HG03521 (cell line): ENCODE data around the gene STX10.

Experiments used
- ATAC-seq: cut with Tn5 transposase; IDR thresholded peaks from one replicate; pipeline ENCODE4 v1.9.1; 2021; ENCODE audit warnings: mild to moderate bottlenecking, moderate library complexity; ENCODE audit not compliant: unreplicated experiment

STX10 gene

GRCh38 chr19:13146763-13147563 is 3.2 kb downstream of the STX10 start:
- no peak for ATAC-seq

DNA sequence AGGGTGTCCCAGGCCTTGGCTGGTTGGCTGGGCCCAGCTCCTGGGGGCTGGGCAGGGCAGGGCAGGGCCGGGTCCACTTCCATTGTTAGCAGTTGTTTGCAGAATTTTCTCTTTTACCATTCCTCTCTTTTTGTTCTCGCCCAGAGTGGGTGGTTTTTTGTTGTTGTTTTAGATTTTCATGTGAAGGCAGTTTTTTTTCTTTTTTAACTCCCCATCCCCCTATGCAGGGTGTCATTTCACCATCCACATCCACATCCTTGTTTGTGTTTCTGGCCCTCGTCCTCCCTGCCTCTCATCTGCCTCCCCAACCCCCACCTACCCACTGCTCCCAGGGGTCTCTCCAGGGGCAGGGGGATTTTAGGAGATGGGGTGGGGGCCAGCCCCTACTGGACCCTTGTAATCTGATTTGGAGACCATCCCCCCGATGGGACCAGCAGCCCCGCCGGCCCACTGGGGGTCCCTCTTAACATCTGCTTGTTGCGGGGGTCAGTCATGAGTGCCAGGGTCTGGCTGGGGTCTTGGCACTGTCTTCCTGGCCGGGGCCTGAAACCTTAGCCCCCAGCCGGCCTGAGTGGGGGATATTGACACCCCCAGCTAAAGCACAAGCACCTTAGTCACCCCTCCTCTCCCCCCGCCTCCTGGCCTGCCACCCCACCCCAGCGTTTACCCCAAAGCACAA is 10.4 kb downstream of the STX10 start:
- no peak for ATAC-seq

DNA sequence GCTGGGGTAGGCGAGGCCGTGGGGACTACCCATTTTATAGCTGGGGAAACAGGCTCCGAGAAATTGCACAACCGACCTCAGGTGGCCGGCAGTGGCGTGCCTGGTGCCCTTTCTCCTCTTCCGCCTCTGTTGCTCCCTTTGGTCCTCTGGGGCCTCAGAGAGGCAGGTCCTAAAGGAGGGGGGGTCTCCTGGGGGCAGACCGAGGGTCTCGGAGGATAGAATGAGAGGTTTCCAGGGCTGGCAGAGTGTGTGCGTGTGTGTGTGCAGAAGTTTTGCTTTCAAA is 11.3 kb downstream of the STX10 start:
- ATAC-seq: no peak

DNA sequence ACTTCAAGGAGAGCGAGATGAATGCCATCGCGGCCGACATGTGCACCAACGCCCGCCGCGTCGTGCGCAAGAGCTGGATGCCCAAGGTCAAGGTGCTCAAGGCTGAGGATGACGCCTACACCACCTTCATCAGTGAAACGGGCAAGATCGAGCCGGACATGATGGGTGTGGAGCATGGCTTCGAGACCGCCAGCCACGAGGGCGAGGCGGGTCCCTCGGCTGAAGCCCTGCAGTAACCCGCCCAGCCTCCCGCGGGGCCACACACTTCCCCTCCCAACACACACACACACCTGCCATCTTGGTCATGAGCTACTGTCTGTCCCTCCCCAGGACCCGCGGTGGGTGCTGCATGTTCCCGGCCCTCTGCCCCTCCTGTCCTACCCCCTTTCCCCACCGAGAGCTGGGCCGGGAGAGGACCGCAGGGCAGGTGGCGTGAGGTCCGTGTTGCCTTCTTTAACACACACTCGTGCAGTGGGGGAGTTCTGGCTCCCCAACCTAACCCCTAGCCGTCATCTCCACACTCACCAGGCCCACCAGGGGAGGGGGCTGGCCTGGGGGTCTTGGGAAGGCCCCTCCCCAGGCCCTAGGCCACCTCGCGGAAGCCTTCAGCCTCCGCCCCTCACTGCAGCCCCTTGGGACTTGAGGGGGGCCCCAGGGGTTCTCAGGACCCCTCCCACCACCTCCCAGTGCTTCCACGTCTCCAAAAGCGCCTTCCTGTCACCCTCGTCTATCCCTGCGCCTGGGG is 11.8 kb downstream of the STX10 start:
- ATAC-seq: no peak

GRCh38 chr19:13137290-13137794 is 12.8 kb downstream of the STX10 start:
- no peak for ATAC-seq

DNA sequence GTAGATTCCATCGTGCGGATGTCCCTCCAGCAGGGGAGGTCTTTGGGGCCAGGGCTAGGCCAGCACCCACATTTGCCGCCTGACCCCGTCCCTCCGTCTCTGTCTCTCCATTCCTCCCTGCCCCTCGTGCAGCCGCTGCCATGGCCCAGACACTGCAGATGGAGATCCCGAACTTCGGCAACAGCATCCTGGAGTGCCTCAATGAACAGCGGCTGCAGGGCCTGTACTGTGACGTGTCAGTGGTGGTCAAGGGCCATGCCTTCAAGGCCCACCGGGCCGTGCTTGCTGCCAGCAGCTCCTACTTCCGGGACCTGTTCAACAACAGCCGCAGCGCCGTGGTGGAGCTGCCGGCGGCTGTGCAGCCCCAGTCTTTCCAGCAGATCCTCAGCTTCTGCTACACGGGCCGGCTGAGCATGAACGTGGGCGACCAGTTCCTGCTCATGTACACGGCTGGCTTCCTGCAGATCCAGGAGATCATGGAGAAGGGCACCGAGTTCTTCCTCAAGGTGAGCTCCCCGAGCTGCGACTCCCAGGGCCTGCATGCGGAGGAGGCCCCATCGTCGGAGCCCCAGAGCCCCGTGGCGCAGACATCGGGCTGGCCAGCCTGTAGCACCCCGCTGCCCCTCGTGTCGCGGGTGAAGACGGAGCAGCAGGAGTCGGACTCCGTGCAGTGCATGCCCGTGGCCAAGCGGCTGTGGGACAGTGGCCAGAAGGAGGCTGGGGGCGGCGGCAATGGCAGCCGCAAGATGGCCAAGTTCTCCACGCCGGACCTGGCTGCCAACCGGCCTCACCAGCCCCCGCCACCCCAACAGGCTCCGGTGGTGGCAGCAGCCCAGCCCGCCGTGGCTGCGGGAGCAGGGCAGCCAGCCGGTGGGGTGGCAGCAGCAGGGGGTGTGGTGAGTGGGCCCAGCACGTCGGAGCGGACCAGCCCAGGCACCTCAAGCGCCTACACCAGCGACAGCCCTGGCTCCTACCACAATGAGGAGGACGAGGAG is 14.8 kb downstream of the STX10 start:
- no peak for ATAC-seq

GRCh38 chr19:13134626-13135025 is 15.5 kb downstream of the STX10 start:
- no peak for ATAC-seq

- no peak for ATAC-seq
Observed at GRCh38 chr19:13133241-13133870, 16.8 kb downstream of the STX10 start.

- no peak for ATAC-seq
Observed at GRCh38 chr19:13132471-13133180, 17.5 kb downstream of the STX10 start.

DNA sequence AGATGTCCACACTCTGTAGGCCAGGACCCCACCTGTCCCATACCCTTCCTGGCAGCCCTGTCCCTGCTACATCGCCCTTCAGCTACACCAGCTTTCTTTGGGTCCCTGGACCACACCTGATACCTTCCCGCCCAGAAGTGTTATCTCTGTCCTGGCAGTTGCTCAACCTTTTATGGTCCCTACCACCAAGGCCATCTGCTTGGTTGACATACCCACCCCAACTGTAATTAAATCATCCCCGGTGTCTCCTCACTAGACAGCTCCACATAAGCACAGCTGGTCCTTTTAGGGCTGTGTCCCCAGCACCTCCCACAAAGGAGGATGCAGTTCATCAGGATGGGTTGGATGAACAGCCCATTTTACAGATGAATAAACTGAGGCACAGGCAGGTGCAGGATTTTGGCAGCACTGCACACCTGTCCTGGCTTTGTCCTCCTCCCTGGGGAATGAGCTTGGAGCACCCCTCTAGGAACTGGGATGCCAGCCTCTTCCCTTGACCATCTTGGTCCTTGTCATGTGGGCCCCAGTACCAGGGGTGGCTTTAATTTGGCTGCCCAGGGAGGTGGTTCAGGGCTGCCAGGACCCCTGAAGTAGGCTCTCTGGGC is 19.2 kb downstream of the STX10 start:
- ATAC-seq: no peak

- no peak for ATAC-seq
Observed at GRCh38 chr19:13129384-13129783, 20.8 kb downstream of the STX10 start.

- ATAC-seq: no peak
Observed at GRCh38 chr19:13128583-13128982, 21.6 kb downstream of the STX10 start.

DNA sequence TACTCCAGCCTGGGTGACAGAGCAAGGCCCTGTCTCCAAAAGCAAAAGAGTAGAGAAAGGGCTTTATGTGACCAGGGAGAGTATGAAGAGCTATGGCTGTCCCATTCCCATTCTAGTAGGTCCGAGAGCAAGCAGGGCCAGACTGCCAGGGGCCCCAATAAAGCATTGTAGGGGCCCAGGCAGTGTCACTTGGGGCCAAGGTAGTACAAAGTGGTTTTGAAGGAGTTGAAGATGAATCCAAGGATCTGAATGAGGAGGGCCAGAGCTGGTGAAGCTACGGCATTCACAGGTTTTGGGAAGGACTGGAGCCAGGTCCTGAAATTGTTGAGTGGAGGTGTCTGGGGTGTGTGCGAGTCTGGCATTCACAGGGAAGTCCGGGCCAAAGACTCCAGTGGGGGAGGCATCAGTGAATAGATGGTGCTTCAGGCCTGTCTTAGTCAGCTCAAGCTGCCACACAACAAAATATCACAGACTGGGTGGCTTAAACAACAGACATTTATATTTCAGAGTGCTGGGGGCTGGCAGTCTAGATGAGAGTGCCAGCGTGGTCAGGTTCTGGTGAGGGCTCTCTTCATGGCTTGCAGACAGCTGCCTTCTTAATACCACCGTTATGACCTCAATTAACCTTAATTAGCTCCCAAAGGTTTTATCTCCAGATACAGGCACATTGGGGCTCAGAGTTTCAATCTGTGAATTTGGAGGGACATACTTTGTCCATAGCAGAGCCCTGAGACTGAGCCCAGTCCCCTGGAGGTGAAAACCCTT is 22.2 kb downstream of the STX10 start:
- no peak for ATAC-seq

DNA sequence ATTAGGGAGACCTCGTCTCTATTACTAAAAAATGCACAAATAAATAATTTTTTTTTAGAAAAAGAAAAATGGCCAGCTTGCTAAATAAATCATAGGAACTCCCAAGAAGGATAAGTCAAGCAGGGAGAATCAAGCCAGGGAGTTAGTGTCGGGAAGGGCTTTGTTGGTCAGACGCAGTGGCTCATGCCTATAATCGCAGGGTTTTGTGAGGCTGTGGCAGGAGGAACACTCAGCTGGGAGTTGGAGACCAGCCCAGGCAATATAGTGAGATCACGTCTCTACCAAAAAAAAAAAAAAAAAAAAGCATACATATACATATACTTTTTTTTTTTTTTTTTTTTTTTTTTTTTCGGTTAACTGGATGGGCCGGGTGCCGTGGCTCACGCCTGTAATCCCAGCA is 23.1 kb downstream of the STX10 start:
- ATAC-seq: no peak

GRCh38 chr19:13122980-13123957 is 26.9 kb downstream of the STX10 start:
- no peak for ATAC-seq

DNA sequence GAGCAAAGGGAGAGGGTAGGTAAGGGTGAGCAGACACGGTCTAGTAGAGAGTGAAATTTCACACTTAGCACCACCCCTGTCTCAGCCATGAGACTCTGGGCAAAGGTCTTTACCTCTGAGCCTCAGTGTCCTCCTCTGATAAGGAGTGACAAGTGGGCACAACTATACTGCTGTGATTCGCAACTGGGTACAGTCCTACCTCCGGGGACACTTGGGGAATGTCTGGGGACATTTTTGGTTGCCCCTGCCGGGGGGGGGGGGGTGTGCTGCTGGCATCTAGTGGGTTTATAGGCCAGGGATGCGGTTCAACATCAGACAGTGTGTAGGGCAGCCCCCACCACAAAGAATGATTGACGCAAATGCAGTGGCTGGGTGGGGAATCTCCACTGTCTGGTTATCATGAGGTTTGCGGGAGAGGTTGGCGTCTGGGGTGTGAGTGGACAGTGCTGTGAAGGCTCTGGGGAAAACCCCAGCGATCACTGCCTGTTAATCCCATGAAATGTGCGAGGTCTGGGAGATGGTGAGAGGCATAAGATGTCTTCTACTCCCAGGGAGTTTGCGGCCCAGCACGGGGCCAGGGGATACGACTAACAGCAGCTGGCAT is 27.8 kb downstream of the STX10 start:
- no peak for ATAC-seq
